ENCODE measurements around the gene GDI2.
"Not testable (repeated sequence)": the region's sequence is repeated elsewhere in the genome, so short reads cannot be mapped to it uniquely, and the experiment has no call there.

GDI2 gene

DNA sequence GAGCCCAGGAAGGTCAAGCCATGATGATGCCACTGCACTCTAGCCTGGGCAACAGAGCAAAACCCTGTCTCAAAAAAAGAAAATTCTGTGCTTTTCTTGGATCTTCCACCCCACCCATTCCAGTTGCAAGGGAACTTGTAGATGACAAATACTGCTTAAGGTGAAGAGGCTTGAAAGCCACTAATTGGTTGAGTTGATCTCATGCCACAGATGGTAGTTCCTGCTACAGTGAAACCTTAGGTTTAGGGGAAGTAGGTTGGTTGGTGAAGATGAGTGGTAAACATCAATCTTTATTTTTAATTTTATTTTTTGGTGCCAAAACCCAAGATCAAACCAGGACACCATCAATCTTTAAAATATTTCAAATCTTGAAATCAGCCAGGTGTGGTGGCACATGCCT is 2.9 kb upstream of the GDI2 start:
- Histone ChIP-seq H3K4me1 (ENCODE audit: insufficient read depth, low read length) (peaks cover 10% of the 10 kb centered on the region), H3K4me3 (ENCODE audit: low read length) (no peak overlapping the region), H3K36me3 (ENCODE audit: insufficient read depth, low read length) (no peaks in the 10 kb centered on the region), H3K27me3 (ENCODE audit: insufficient read depth, low read length) (no peaks in the 10 kb centered on the region), H2AFZ (ENCODE audit: low read depth, low read length) (no peak overlapping the region), H3K9me3 (ENCODE audit: low read length) (no peaks in the 10 kb centered on the region)

DNA sequence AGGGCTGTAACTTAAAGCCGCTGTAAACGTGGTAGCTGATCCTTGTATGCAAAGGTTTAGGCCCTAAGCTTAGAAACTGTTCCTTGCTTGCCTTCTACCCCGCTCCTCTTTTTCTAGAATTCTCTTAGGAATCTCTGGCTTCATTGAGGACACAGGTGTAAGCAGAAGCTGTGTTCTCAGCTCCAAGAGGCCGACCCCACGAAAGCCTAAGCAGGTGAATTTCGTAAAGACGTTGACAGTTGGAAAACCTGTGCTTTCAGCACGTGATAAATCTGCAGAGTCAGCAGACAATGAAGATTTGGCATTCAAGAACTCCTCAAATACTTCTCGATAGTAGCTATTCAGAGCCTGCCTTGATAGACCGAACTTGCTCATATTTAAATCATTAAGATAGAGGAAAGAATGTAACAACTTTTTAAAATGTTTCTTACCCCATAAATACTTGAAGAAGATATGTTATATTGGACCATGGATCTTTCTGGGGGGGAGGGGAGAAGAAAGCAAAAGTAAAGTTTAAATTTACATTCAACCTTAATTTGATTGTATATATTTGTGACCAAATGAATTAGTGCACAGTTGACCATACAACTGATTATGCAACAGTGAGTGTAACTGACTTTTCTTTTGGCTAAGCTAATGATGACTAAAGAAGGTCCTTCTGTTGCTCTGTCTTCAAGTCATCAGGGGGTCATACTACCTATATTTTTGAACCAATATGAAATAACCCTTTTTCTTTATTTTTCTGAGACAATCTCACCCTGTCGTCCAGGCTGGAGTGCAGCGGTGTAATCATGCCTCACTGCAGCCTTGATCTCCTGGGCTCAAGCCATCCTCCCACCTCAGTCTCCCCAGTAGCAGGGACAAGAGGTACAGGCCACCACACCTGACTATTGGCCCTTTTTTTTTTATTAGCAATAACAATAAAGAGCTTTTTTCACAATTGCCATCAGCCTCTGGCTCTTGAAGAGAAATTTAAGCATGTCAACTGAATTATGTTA is 1.2 kb upstream of the GDI2 start:
- Histone ChIP-seq H3K36me3 (ENCODE audit: insufficient read depth, low read length) (no peaks in the 10 kb centered on the region), H2AFZ (ENCODE audit: low read depth, low read length) (peak overlapping the region; percentile 77), H3K4me3 (ENCODE audit: low read length) (peak overlapping the region; percentile 84), H3K4me1 (ENCODE audit: insufficient read depth, low read length) (peaks cover 26% of the 10 kb centered on the region), H3K9me3 (ENCODE audit: low read length) (no peaks in the 10 kb centered on the region), H3K27me3 (ENCODE audit: insufficient read depth, low read length) (no peaks in the 10 kb centered on the region)

- Histone ChIP-seq H3K9me3 (ENCODE audit: low read length) (no peaks in the 10 kb centered on the region), H3K36me3 (ENCODE audit: insufficient read depth, low read length) (peaks cover 5% of the 10 kb centered on the region), H3K4me1 (ENCODE audit: insufficient read depth, low read length) (peaks cover 27% of the 10 kb centered on the region), H2AFZ (ENCODE audit: low read depth, low read length) (peak overlapping the region; percentile 24), H3K27me3 (ENCODE audit: insufficient read depth, low read length) (no peaks in the 10 kb centered on the region), H3K4me3 (ENCODE audit: low read length) (peak overlapping the region; percentile 84)
Observed at GRCh38 chr10:5813091-5813340, 218 bp downstream of the GDI2 start.

- peaks cover 28% of the 10 kb centered on the region for H3K4me1 ChIP-seq (ENCODE audit: insufficient read depth, low read length)
- H3K4me3 ChIP-seq (ENCODE audit: low read length): peak overlapping the region; percentile 84
- peaks cover 6% of the 10 kb centered on the region for H3K36me3 ChIP-seq (ENCODE audit: insufficient read depth, low read length)
- H3K27me3 ChIP-seq (ENCODE audit: insufficient read depth, low read length): no peaks in the 10 kb centered on the region
- no peaks in the 10 kb centered on the region for H3K9me3 ChIP-seq (ENCODE audit: low read length)
- peak overlapping the region; percentile 24 for H2AFZ ChIP-seq (ENCODE audit: low read depth, low read length)
Observed at GRCh38 chr10:5812283-5813090, 747 bp downstream of the GDI2 start.

DNA sequence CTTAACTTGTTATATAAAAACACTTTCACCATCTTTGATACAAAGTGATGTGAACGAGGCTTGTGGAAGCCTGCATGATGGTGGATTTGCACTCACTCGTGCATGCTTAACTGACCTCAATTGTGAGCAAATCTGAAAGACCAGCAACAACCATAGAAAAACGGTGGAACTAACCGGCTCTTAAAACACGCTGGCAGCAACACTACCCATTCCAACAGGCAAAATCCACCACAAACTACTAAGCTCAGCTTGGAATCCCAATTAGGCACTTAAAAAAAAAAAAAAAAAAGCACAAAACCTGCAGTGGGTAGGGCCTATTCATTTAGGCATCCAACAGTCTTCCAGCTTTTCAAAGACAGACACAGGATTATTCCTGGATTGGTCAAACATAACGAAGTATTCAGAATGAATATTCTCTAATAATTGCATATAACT is 1.8 kb downstream of the GDI2 start:
- Histone ChIP-seq H3K4me3 (ENCODE audit: low read length) (peak overlapping the region; percentile 84), H2AFZ (ENCODE audit: low read depth, low read length) (no peak overlapping the region), H3K9me3 (ENCODE audit: low read length) (no peaks in the 10 kb centered on the region), H3K36me3 (ENCODE audit: insufficient read depth, low read length) (peaks cover 6% of the 10 kb centered on the region), H3K4me1 (ENCODE audit: insufficient read depth, low read length) (peaks cover 28% of the 10 kb centered on the region), H3K27me3 (ENCODE audit: insufficient read depth, low read length) (no peaks in the 10 kb centered on the region)

DNA sequence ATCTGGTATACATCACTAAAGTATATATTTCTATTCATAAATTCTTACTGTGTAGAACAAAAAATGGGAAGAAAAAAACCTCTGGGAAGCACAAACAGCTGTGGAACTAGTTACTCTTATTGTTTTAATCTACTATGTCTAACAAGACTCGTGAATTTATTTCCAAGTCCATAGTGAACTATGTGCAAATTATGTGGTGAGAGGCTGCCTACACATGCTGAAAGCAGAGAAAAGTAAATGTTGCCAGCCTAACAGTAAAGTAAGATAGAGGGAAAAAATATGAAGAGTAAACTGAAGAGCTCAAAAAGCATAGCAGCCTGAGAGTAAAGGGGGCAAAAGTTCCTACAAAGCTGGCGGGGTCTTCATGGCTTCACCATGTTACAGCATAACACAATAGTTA is 3.0 kb downstream of the GDI2 start:
- Histone ChIP-seq H3K36me3 (ENCODE audit: insufficient read depth, low read length) (peaks cover 15% of the 10 kb centered on the region), H3K4me3 (ENCODE audit: low read length) (peak overlapping the region; percentile 84), H3K27me3 (ENCODE audit: insufficient read depth, low read length) (no peaks in the 10 kb centered on the region), H2AFZ (ENCODE audit: low read depth, low read length) (no peak overlapping the region), H3K9me3 (ENCODE audit: low read length) (peaks cover 3% of the 10 kb centered on the region), H3K4me1 (ENCODE audit: insufficient read depth, low read length) (peaks cover 28% of the 10 kb centered on the region)

GRCh38 chr10:5809527-5810154 is 3.6 kb downstream of the GDI2 start:
- H2AFZ ChIP-seq (ENCODE audit: low read depth, low read length): no peak overlapping the region
- no peak overlapping the region for H3K4me3 ChIP-seq (ENCODE audit: low read length)

DNA sequence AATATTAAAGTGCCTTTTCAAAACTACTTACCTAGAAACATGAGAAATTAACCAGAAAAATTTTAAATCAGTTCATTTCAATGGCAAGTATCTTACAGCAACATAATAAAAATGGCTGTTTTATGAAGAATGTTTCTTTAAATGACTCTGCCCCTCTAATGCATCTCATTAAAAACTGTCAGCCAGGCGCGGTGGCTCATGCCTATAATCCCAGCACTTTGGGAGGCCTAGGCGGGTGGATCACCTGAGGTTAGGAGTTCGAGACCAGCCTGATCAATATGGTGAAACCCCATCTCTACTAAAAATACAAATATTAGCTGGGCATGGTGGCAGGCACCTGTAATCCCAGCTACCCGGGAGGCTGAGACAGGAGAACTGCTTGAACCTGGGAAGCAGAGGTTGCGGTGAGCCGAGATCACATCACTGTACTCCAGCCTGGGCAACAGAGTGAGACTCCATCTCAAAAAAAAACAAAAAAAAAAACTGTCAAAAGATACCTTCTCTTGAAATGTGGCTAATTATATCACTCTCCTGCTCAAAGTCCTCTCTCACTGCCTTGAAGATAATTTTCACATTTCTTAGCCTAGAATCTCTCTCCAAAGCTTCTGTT is 4.3 kb downstream of the GDI2 start:
- H3K36me3 ChIP-seq (ENCODE audit: insufficient read depth, low read length): peaks cover 18% of the 10 kb centered on the region
- H2AFZ ChIP-seq (ENCODE audit: low read depth, low read length); H3K9me3 ChIP-seq (ENCODE audit: low read length); H3K27me3 ChIP-seq (ENCODE audit: insufficient read depth, low read length); H3K4me3 ChIP-seq (ENCODE audit: low read length): not testable (repeated sequence)
- H3K4me1 ChIP-seq (ENCODE audit: insufficient read depth, low read length): peaks cover 20% of the 10 kb centered on the region

More at GRCh38 chr10:5809527-5810154, 3.6 kb downstream of the GDI2 start:
- Histone ChIP-seq H3K9me3 (ENCODE audit: low read length) (peaks cover 5% of the 10 kb centered on the region), H3K36me3 (ENCODE audit: insufficient read depth, low read length) (peaks cover 18% of the 10 kb centered on the region), H3K4me1 (ENCODE audit: insufficient read depth, low read length) (peaks cover 26% of the 10 kb centered on the region), H3K27me3 (ENCODE audit: insufficient read depth, low read length) (no peaks in the 10 kb centered on the region)

GRCh38 chr10:5806745-5807144 is 6.5 kb downstream of the GDI2 start:
- no peaks in the 10 kb centered on the region for H3K27me3 ChIP-seq (ENCODE audit: insufficient read depth, low read length)
- peaks cover 21% of the 10 kb centered on the region for H3K36me3 ChIP-seq (ENCODE audit: insufficient read depth, low read length)
- peaks cover 5% of the 10 kb centered on the region for H3K9me3 ChIP-seq (ENCODE audit: low read length)
- H3K4me1 ChIP-seq (ENCODE audit: insufficient read depth, low read length): peaks cover 20% of the 10 kb centered on the region
- H2AFZ ChIP-seq (ENCODE audit: low read depth, low read length): no peak overlapping the region
- no peak overlapping the region for H3K4me3 ChIP-seq (ENCODE audit: low read length)

GRCh38 chr10:5805711-5806110 is 7.5 kb downstream of the GDI2 start:
- Histone ChIP-seq H3K4me1 (ENCODE audit: insufficient read depth, low read length) (peaks cover 15% of the 10 kb centered on the region), H3K9me3 (ENCODE audit: low read length) (peaks cover 5% of the 10 kb centered on the region), H3K27me3 (ENCODE audit: insufficient read depth, low read length) (no peaks in the 10 kb centered on the region), H2AFZ (ENCODE audit: low read depth, low read length) (no peak overlapping the region), H3K4me3 (ENCODE audit: low read length) (no peak overlapping the region), H3K36me3 (ENCODE audit: insufficient read depth, low read length) (peaks cover 26% of the 10 kb centered on the region)

- Histone ChIP-seq H2AFZ (ENCODE audit: low read depth, low read length) (no peak overlapping the region), H3K4me1 (ENCODE audit: insufficient read depth, low read length) (peaks cover 10% of the 10 kb centered on the region), H3K36me3 (ENCODE audit: insufficient read depth, low read length) (peaks cover 30% of the 10 kb centered on the region), H3K27me3 (ENCODE audit: insufficient read depth, low read length) (no peaks in the 10 kb centered on the region), H3K9me3 (ENCODE audit: low read length) (peaks cover 5% of the 10 kb centered on the region), H3K4me3 (ENCODE audit: low read length) (no peak overlapping the region)
Observed at GRCh38 chr10:5805260-5805659, 8.0 kb downstream of the GDI2 start.

DNA sequence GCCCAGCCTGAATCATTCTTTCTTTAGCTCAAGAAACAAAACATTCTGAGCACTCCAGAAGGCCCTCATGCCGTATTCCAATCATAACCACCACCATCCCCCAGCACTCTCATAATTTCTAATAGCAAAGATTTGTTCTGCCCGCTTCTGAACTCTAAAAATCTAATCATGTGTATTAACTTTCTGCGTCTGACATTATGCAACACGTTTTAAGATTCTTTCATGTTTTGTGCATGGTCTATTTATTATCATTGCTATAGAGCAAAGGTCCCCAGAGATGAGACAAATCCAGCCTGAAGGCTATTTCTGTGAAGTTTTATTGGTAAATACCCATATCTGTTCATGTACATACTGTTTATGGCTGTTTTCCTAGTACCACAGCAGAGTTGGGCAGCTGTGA is 8.8 kb downstream of the GDI2 start:
- Histone ChIP-seq H3K27me3 (ENCODE audit: insufficient read depth, low read length) (no peaks in the 10 kb centered on the region), H2AFZ (ENCODE audit: low read depth, low read length) (no peak overlapping the region), H3K9me3 (ENCODE audit: low read length) (peaks cover 5% of the 10 kb centered on the region), H3K36me3 (ENCODE audit: insufficient read depth, low read length) (peaks cover 39% of the 10 kb centered on the region), H3K4me1 (ENCODE audit: insufficient read depth, low read length) (peaks cover 2% of the 10 kb centered on the region), H3K4me3 (ENCODE audit: low read length) (no peak overlapping the region)
